Body of pancreas (tissue), 4 donors: ENCODE results near the gene PDE1A.

Experiments used
- POLR2A ChIP-seq, 3 donors: fragments of 450-650 bp; IDR thresholded peaks; one replicate each; pipeline ENCODE4 v1.6.1; 2016; ENCODE audit warnings: antibody characterized with exemption in 3 of 3, mild to moderate bottlenecking in 2 of 3
- TF ChIP-seq, protein P1 (sequence below), 7 experiments: fragments of 450-650 bp in 4 of 7; fragments of 200-600 bp in 3 of 7; sonication (generic) in 3 of 7; IDR thresholded peaks; one replicate each; pipeline ENCODE4 v1.5.1; 2016 to 2019; ENCODE audit warnings: antibody characterized with exemption in 7 of 7

GRCh38 chr2:182187130-182187529, 239.7 kb downstream of the PDE1A start:
- TF ChIP-seq, protein P1, sequence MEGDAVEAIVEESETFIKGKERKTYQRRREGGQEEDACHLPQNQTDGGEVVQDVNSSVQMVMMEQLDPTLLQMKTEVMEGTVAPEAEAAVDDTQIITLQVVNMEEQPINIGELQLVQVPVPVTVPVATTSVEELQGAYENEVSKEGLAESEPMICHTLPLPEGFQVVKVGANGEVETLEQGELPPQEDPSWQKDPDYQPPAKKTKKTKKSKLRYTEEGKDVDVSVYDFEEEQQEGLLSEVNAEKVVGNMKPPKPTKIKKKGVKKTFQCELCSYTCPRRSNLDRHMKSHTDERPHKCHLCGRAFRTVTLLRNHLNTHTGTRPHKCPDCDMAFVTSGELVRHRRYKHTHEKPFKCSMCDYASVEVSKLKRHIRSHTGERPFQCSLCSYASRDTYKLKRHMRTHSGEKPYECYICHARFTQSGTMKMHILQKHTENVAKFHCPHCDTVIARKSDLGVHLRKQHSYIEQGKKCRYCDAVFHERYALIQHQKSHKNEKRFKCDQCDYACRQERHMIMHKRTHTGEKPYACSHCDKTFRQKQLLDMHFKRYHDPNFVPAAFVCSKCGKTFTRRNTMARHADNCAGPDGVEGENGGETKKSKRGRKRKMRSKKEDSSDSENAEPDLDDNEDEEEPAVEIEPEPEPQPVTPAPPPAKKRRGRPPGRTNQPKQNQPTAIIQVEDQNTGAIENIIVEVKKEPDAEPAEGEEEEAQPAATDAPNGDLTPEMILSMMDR (IDR thresholded peaks at IDR 0.05): no peak
- TF ChIP-seq POLR2A (IDR thresholded peaks at IDR 0.05): no peak
